Esophagus muscularis mucosa (tissue), 4 donors: ENCODE data around the gene PGC. TPM values are rescaled to one million over a fixed set of nuclear protein-coding genes. Genes with fewer than 3 reads are reported as not detected.

Experiments used
- DNase-seq: peaks from one replicate; pipeline ENCODE4 v3.0.0-alpha.2; 2017; ENCODE audit errors: extremely low spot score
- H3K27ac ChIP-seq, 4 donors: fragments of 200-600 bp; sonication (generic); replicated peaks in 1 of 4; 1 replicate in 3 of 4; 2 replicates in 1 of 4; pipeline ENCODE4 v1.5.1; 2016 to 2019; ENCODE audit warnings: mild to moderate bottlenecking in 1 of 4
- H3K27me3 ChIP-seq, 4 donors: fragments of 200-600 bp; sonication (generic); one replicate each; pipeline versions ENCODE4 v1.5.1 to v1.6.0; 2016 to 2019
- H3K36me3 ChIP-seq, 4 donors: fragments of 200-600 bp; sonication (generic); one replicate each; pipeline ENCODE4 v1.5.1; 2016 to 2019
- H3K4me1 ChIP-seq, 4 donors: fragments of 200-600 bp; sonication (generic); one replicate each; pipeline ENCODE4 v1.5.1; 2016 to 2019
- H3K4me3 ChIP-seq, 4 donors: fragments of 200-600 bp; sonication (generic); 1 replicate in 2 of 4; 2 replicates in 2 of 4; pipeline ENCODE4 v1.5.1; 2016 to 2019; ENCODE audit warnings: mild to moderate bottlenecking in 4 of 4, moderate library complexity in 1 of 4
- H3K9me3 ChIP-seq, 4 donors: fragments of 200-600 bp; sonication (generic); 1 replicate in 3 of 4; 2 replicates in 1 of 4; pipeline ENCODE4 v1.5.1; 2016 to 2019
- EP300 ChIP-seq: sonication (generic); formaldehyde crosslinking; IDR thresholded peaks from one replicate; pipeline ENCODE4 v1.6.1; 2017; ENCODE audit warnings: antibody characterized with exemption
- POLR2A ChIP-seq: fragments of 450-650 bp; IDR thresholded peaks from one replicate; pipeline ENCODE4 v1.6.1; 2017; ENCODE audit warnings: antibody characterized with exemption, moderate library complexity, mild to moderate bottlenecking, low read depth
- POLR2AphosphoS5 ChIP-seq, 2 donors: sonication (generic); formaldehyde crosslinking; IDR thresholded peaks; one replicate each; pipeline ENCODE4 v1.6.1; 2017; ENCODE audit warnings: antibody characterized with exemption in 2 of 2
- WGBS: methylation state at CpG from one replicate; pipeline ENCODE4 v1.1.5; 2018; 5-methylcytosine and 5-hydroxymethylcytosine counted together
- intact Hi-C: fragments of 100-400 bp; cut with DNase I; formaldehyde crosslinking; loops from one replicate; pipeline ENCODE4 v1.15.1; 2023
- total RNA-seq, 4 donors: library from RNA; depleted of rRNA; stranded (reverse); fragments of >200 nt; gene quantifications; one replicate each; pipeline versions ENCODE4 v1.1.0 to v1.2.1, GENCODE V29; 2016
- TF ChIP-seq, protein P1 (sequence below), 3 experiments: fragments of 200-600 bp in 2 of 3; fragments of 450-650 bp in 1 of 3; sonication (generic) in 2 of 3; IDR thresholded peaks; one replicate each; pipeline ENCODE4 v1.5.1; 2017 to 2019; ENCODE audit warnings: antibody characterized with exemption in 3 of 3, mild to moderate bottlenecking in 2 of 3, moderate library complexity in 1 of 3

PGC gene
- total RNA-seq, 4 donors from 2014 or later, result 0.83 to 1.1 (median 0.92) TPM; not detected in 1

DNA sequence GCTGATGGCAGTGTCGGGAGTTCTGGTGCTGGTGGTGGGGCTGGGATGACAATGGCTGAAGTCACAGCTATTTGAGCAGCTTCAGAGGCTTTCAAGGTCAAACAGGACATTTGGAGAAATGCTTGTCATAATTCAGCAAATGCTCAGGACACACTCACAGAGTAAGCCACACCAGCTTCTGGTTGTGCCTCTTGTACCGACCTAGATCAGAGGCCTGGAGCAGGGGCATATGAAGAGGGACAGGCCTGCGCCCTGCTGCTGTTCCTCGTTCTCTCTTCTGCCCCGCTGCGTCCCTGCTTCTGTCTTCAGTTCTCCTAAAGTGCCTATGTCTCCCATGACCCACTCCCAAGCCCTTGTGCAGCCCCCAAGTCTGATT, 893 bp upstream of the PGC start:
- no peak for DNase-seq
- TF ChIP-seq, protein P1, sequence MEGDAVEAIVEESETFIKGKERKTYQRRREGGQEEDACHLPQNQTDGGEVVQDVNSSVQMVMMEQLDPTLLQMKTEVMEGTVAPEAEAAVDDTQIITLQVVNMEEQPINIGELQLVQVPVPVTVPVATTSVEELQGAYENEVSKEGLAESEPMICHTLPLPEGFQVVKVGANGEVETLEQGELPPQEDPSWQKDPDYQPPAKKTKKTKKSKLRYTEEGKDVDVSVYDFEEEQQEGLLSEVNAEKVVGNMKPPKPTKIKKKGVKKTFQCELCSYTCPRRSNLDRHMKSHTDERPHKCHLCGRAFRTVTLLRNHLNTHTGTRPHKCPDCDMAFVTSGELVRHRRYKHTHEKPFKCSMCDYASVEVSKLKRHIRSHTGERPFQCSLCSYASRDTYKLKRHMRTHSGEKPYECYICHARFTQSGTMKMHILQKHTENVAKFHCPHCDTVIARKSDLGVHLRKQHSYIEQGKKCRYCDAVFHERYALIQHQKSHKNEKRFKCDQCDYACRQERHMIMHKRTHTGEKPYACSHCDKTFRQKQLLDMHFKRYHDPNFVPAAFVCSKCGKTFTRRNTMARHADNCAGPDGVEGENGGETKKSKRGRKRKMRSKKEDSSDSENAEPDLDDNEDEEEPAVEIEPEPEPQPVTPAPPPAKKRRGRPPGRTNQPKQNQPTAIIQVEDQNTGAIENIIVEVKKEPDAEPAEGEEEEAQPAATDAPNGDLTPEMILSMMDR (IDR thresholded peaks at IDR 0.05), result no peak
- no peak for TF ChIP-seq EP300
- no peak for TF ChIP-seq POLR2AphosphoS5 (IDR thresholded peaks at IDR 0.05)
- no peak overlapping the region for H3K4me3 ChIP-seq
- intact Hi-C loops, result no loop called here
- H3K4me1 ChIP-seq, result no peaks in the 10 kb centered on the region
- no peaks in the 10 kb centered on the region for H3K27me3 ChIP-seq
- H3K36me3 ChIP-seq, result no peaks in the 10 kb centered on the region
- no peaks in the 10 kb centered on the region for H3K9me3 ChIP-seq
- 96% methylated on average over 6 of the region's 6 CpGs for WGBS
- no peak overlapping the region for H3K27ac ChIP-seq

DNA sequence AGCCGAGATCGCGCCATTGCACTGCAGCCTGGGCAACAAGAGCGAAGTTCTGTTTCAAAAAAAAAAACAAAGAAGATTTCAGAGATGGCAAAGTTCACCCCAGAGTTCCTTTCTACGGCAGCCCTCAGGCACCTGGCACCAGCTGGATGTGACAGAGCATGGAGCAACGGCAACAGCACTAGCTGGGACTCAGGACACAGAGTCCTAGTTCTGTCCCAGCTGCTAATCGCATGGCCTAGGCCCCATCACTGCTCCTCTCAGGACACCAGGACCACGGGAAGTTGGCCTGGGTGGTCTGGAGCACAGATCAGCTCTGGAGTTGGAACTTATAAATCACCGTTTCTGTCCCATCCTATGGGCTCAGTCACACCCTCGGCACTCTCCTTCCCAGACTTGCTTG, 1.1 kb downstream of the PGC start:
- WGBS, result 91% methylated on average over 10 of the region's 10 CpGs
- TF ChIP-seq POLR2A (no peak), POLR2AphosphoS5 (IDR thresholded peaks at IDR 0.05) (no peak), EP300 (no peak)
- TF ChIP-seq, protein P1 (IDR thresholded peaks at IDR 0.05), result no peak
- Histone ChIP-seq H3K9me3 (no peaks in the 10 kb centered on the region), H3K4me1 (no peaks in the 10 kb centered on the region), H3K27ac (no peak overlapping the region), H3K27me3 (no peaks in the 10 kb centered on the region), H3K36me3 (no peaks in the 10 kb centered on the region), H3K4me3 (no peak overlapping the region)
- DNase-seq, result no peak
- intact Hi-C loops, result no loop called here

- intact Hi-C loops, result no loop called here
- no peaks in the 10 kb centered on the region for H3K9me3 ChIP-seq
- H3K4me1 ChIP-seq, result no peaks in the 10 kb centered on the region
- no peak for TF ChIP-seq EP300
- no peak for TF ChIP-seq POLR2A
- TF ChIP-seq, protein P1 (IDR thresholded peaks at IDR 0.05), result no peak
- TF ChIP-seq POLR2AphosphoS5 (IDR thresholded peaks at IDR 0.05), result no peak
- H3K4me3 ChIP-seq, result no peak overlapping the region
- peaks cover 0 to 6% (median 0%) of the 10 kb centered on the region in 4 donors for H3K27me3 ChIP-seq
- no peaks in the 10 kb centered on the region for H3K36me3 ChIP-seq
- no peak overlapping the region for H3K27ac ChIP-seq
- 82% methylated on average over 2 of the region's 7 CpGs for WGBS
- no peak for DNase-seq
Observed at GRCh38 chr6:41744236-41744787, 2.9 kb downstream of the PGC start.

DNA sequence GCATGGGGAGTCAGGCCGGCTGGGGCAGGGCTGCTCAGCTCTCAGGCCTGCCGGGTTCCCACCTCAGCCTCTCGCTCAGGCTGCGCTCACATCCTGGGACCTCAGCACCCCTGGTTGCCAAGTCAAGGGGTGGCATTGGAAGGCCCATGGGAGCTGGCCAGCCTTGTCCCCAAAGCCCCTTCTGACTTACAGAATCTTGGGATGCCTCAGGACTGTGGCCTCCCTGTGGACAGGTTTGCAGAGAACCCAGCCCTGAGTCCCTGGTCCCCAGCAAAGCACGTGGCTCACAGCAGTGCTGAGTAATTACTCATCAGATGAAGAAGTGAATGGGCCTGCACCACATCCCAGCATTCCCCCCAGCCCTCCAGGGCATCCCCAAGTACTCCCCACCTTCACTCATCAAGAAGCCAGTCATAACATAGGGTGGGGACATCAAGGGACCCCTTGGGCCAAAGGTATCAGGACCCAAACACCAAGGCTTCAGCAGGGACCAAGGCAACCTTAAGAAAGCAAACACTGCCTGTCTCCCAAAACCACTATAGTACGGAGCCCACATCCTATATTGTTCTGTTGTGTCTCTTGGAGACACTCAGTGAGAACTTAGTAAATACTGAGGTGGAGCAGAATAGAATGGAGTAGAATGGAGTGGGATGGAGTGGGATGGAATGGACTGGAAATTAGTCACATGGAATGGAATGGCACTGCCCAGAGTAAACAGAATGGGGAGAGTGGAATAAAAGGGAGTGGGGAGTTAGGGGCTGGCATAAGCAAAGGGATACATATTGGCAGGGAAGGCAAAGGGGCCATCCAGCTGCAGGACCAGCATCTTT, 3.6 kb downstream of the PGC start:
- WGBS, result 92% methylated on average over 5 of the region's 6 CpGs
- H3K27ac ChIP-seq, result no peak overlapping the region
- H3K9me3 ChIP-seq, result no peaks in the 10 kb centered on the region
- H3K36me3 ChIP-seq, result no peaks in the 10 kb centered on the region
- no peaks in the 10 kb centered on the region for H3K4me1 ChIP-seq
- peaks cover 0 to 6% (median 0%) of the 10 kb centered on the region in 4 donors for H3K27me3 ChIP-seq
- TF ChIP-seq, protein P1 (IDR thresholded peaks at IDR 0.05), result no peak
- TF ChIP-seq POLR2A (no peak), POLR2AphosphoS5 (IDR thresholded peaks at IDR 0.05) (no peak), EP300 (no peak)
- no peak for DNase-seq
- H3K4me3 ChIP-seq, result no peak overlapping the region
- intact Hi-C loops, result no loop called here
